ENCODE measurements around the gene CHN2. TPM values are rescaled to one million over a fixed set of nuclear protein-coding genes. Genes with fewer than 3 reads are reported as not detected.
"Not testable (repeated sequence)": the region's sequence is repeated elsewhere in the genome, so short reads cannot be mapped to it uniquely, and the experiment has no call there.

The CHN2 gene
- total RNA-seq, 1 donor, result under 0.01 TPM

GRCh38 chr7:29204491-29205272 lies 10.1 kb downstream of the CHN2 start:
- no peak for DNase-seq (ENCODE audit: low read depth)
- no peak overlapping the region for H3K4me3 ChIP-seq (ENCODE audit: low read depth, low read length)
- TF ChIP-seq CTCF (IDR thresholded peaks at IDR 0.05; ENCODE audit: insufficient read depth, low read depth, low read length), result no peak

GRCh38 chr7:29207162-29207801 lies 12.7 kb downstream of the CHN2 start:
- no peak for DNase-seq (ENCODE audit: low read depth)
- no peak for TF ChIP-seq CTCF (IDR thresholded peaks at IDR 0.05; ENCODE audit: insufficient read depth, low read depth, low read length)
- H3K4me3 ChIP-seq (ENCODE audit: low read depth, low read length), result no peak overlapping the region

- no peak overlapping the region for H3K4me3 ChIP-seq (ENCODE audit: low read depth, low read length)
- no peak for TF ChIP-seq CTCF (IDR thresholded peaks at IDR 0.05; ENCODE audit: insufficient read depth, low read depth, low read length)
- no peak for DNase-seq (ENCODE audit: low read depth)
Observed at GRCh38 chr7:29208410-29209250, 14.1 kb downstream of the CHN2 start.

GRCh38 chr7:29209745-29210144 lies 15.2 kb downstream of the CHN2 start:
- H3K4me3 ChIP-seq (ENCODE audit: low read depth, low read length), result no peak overlapping the region
- TF ChIP-seq CTCF (IDR thresholded peaks at IDR 0.05; ENCODE audit: insufficient read depth, low read depth, low read length), result no peak
- DNase-seq (ENCODE audit: low read depth), result no peak

- not testable (repeated sequence) for DNase-seq (ENCODE audit: low read depth); H3K4me3 ChIP-seq (ENCODE audit: low read depth, low read length)
Observed at GRCh38 chr7:29212736-29213135, 18.2 kb downstream of the CHN2 start.

GRCh38 chr7:29214056-29214455 lies 19.5 kb downstream of the CHN2 start:
- DNase-seq (ENCODE audit: low read depth), result no peak
- TF ChIP-seq CTCF (IDR thresholded peaks at IDR 0.05; ENCODE audit: insufficient read depth, low read depth, low read length), result no peak
- no peak overlapping the region for H3K4me3 ChIP-seq (ENCODE audit: low read depth, low read length)

GRCh38 chr7:29214816-29215215 lies 20.2 kb downstream of the CHN2 start:
- no peak for DNase-seq (ENCODE audit: low read depth)
- TF ChIP-seq CTCF (IDR thresholded peaks at IDR 0.05; ENCODE audit: insufficient read depth, low read depth, low read length), result no peak
- H3K4me3 ChIP-seq (ENCODE audit: low read depth, low read length), result no peak overlapping the region

Data from fibroblast of villous mesenchyme (primary cell).